ENCODE data around the gene SYNCRIP. TPM values are rescaled to one million over a fixed set of nuclear protein-coding genes. Genes with fewer than 3 reads are reported as not detected.

Gene SYNCRIP
- total RNA-seq, 3 donors from 2014 or later: 55.8 to 127 (median 92.7) TPM

Other genes with a start within 250 kb of the SYNCRIP start
- gene NT5E, start 192.8 kb downstream of the SYNCRIP start, total RNA-seq: 10 to 100 TPM; 29.0 to 75.8 (median 29.7) TPM
- 10 to 100 TPM; 62.9 to 81.4 (median 71.0) TPM for gene SNX14, start 49.0 kb downstream of the SYNCRIP start, total RNA-seq